GM18907 (cell line): ENCODE results near the gene TOB1.
"Not testable (repeated sequence)": the region's sequence is repeated elsewhere in the genome, so short reads cannot be mapped to it uniquely, and the experiment has no call there.

Experiments
- ATAC-seq: cut with Tn5 transposase; IDR thresholded peaks from one replicate; pipeline ENCODE4 v1.9.1; 2021; ENCODE audit warnings: mild to moderate bottlenecking, moderate library complexity; ENCODE audit not compliant: unreplicated experiment

Gene TOB1

DNA sequence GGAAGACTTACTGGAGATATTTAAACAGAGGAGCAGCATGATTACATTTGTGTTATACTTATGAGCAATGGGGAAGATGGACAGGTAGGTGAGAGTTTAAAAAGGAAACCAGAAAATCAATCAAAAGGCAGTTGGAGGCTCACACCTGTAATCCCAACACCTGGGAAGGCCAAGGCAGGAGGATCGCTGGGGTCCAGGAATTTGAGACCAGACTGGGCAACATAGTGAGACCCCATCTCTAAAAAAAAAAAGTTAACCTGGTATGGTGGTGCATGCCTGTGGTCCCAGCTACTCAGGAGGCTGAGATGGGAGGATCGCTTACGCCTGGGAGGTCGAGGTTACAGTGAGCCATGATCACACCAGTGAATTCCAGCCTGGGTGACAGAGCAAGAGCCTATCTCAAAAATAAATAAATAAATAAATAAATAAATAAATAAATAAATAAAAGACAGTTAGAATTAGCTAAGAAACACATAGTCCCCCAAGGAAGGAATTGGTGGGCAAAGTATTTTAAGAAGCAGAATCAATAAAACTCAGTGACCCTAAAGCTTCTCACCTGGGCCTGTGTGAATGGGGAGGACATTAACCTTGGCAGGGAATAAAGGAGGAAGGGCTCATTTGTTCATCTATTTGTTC is 32.3 kb upstream of the TOB1 start:
- ATAC-seq = no peak

DNA sequence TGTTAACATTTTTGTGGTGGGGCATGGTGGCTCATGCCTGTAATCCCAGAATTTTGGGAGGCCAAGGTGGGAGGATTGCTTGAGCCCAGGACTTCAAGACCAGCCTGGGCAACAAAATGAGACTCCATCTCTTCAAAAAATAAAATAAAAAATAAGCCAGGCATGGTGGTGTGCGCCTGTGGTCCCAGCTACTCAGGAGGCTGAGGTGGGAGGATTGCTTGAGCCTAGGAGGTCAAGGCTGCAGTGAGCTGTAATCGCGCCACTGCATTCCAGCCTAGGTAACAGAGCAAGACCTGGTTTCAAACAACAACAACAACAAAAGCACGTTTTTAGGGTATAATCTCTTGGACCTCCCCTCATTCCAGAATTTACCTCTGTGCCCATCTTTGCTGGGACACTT is 28.4 kb upstream of the TOB1 start:
- ATAC-seq = not testable (repeated sequence)

DNA sequence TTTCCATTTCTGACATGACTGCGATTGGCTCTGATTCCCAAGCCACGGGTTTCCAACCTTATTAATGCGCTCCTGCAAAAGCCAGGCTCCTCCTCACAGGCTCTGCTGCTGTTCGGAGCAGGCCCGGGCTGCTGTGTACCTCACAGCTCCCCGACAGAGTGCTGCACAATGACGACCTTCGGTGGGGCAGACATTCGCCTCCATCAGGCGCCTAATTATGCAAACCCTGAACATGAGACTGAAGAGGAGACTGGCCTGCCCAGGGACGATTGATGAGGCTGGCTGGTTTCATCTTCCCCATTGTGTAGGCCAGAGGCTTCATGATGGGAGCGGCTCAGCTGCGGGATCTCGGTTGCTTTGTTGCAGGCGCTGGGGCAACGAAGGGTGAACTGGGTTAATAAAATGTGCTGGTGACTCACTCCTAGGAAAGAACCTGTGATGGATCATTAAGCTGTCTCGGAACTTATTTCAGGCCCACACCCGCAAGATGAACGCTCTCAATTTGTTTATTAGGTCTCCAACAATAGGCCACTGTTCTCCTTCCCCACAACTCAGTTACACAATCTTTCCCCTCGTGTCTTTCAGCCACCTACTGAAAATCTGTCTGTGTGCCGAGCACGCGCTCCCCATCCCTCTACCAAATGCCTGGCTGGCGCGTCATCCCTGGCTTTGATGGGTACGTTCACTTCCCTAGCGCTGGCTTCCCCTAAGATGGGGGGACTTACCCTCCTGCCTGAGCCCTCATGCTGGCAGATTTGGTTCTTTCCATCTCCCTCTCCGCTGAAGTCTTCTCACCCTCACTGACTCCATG is 27.2 kb upstream of the TOB1 start:
- no peak for ATAC-seq

DNA sequence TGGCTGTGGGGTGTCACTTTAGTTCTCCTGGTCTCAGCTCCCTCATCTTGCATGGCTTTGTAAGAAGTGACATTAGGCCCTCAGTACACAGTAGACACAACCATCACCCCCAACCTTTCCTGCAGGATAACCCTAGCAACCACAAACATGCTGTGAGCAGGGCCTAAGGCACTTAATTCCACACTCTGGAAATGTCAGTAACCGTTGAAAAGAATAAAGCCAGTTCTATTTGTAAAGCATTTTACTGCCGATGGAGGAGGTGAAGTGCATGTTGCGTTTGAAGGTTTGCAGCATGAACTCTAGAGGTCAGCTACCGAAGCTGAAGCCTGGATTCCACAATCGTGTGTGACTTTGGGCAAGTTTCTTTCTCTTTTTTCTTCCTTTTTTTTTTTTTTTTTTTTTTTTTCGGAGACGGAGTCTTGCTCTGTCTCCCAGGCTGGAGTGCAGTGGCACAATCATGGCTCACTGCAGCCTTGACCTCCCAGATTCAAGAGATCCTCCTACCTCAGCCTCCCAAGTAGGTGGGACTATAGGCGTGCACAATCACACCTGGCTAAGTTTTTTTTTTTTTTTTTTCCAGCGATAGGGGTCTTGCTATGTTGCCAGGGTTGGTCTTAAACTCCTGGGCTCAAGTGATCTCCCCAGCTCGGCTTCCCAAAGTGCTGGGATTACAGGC is 26.1 kb upstream of the TOB1 start:
- ATAC-seq = no peak

DNA sequence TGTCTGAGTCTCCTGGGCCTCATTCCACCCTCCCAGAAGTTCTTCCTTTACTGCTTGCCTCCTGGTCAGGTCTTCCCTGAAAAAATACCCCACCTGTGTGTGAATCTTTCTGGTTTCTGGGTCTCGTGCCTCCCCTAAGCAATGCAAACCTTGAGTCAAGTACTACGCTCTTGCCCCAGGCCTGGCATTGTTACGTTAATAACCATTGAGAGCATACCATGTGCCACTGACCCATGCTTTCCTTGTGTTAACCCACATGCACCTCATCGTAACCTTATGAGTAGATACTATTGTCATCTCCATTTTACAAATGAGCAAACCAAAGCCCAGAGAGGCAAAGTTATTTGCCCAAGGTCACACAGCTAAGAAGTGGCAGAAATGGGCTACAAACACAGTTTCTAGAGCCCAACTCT is 25.4 kb upstream of the TOB1 start:
- no peak for ATAC-seq

DNA sequence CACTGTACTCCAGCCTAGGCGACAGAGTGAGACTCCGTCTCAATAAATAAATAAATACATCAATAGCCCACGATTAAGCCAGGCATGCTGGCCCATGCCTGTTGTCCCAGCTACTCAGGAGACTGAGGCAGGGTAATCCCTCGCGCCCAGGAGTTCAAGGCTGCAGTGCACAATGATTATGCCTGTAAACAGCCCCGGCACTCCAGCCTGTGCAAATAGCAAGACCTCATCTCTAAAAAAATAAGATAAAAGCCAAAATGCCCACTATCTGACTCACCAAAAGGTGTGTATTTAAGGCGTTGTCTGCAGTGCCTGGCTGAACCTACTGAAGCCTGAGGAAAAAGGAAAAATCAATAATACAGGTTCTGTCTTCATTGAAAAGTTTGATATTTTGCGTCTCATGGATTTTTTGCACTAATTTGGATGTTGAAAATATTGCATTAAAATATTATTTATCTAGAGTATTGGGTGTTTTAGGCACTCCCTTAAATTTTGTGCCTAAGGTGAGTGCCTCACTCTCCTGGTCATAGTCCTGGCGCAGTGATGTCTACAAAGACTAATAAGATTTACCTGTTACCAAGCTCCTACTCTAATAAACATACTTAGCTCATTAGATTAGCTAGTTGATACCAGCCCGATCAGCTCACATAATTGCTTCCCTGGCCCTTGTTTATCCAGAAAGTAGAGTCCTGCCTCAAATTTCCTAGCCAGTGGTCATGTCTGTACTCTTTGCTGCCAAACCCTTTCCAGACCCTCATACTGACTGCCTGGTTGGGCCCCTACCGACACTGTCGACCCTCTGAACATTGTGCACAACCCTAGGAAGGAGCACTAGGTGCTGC is 24.7 kb upstream of the TOB1 start:
- no peak for ATAC-seq

DNA sequence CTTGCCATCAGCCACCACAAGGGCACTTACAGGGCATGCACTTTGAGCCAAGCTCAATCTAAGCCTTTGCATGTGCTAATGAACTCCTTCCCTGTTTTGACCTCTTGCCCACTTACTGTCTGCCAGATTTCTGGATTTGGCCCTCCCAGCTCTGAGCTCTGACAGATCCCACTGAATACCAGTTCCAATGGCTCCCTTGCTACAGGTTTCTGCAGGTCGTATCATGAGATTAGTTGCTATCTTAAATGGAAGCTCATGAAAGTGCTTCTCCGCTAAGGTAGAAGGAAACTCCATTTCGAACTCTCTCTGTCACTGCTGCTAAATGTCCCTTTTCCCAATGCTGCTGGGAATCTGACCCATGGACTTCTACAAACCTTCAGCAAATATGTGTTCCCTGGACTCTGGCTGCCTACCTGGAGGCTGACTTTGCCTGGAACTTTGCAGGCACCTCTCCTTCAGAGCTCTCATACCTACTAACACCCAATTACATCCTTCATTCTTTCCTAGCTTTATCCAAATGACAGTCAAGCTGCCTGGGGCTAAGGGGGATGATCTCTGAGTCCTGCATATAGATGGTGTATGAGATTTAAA is 23.5 kb upstream of the TOB1 start:
- ATAC-seq = no peak

DNA sequence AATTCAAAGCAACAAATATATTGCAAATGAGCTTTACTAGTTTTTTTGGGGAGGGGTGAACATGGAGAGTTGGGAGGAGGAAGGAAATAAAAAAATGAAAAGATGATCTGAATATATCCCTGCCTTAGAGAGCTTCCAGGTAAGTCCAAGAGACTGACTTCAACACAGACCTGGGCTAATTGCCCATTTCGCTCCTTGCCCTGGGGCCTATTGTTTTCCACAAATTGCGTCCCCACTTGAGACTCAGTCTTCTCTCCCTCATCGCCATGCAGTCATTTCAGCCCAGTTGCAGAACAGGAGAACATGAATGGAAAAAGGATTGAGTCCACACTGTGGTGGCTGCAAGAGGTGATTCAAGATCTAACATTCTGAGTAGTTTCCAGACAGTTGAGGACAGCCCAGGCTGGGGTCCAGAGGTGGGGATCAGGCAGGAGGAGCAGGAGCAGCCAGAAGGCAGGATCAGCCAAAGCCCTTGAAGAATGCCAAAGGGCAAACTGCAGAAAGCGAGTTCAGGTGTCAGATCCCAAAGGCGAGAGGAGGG is 21.6 kb upstream of the TOB1 start:
- no peak for ATAC-seq

DNA sequence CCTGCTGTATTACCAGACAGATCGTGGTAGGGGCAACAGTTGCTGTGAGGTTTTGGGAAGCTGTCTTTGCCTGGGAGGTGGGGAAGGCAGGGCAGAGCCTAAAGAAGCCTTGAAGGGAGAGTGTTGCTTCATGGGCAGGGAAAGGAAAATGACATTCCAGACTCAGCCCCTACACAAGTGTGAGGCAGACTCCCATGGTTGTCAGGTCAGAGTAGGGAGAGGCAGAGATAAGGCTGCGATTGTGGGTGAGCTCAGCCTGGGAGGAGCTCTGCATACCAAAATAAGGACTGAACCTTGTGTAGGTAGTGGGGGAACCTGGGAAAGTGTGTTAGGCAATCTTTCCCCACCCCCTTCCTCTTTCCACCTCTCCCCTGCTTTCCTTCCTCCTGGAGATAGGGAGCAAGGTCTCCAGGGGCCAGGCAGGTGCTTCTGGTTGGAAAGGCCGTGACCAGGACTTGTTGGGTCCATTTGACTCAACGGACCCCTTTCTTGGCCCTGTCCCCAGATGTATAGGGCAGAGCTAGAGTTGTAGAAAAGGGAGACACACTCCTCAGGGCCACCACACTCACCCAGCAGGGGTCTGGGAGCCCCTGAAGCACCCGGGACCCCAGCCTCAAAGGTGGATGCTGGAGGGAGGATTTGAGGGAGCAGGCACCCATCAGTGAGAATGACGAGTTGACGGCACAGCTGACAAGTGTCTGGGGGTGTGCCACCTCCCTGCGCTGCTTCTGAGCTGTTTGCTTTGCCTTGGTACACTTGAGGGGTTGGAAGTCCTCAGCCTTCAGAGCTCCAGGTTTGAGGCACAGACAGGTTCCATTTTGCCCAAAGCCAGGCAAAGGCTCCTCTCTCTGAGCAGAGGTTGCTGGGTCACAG is 18.5 kb upstream of the TOB1 start:
- no peak for ATAC-seq

DNA sequence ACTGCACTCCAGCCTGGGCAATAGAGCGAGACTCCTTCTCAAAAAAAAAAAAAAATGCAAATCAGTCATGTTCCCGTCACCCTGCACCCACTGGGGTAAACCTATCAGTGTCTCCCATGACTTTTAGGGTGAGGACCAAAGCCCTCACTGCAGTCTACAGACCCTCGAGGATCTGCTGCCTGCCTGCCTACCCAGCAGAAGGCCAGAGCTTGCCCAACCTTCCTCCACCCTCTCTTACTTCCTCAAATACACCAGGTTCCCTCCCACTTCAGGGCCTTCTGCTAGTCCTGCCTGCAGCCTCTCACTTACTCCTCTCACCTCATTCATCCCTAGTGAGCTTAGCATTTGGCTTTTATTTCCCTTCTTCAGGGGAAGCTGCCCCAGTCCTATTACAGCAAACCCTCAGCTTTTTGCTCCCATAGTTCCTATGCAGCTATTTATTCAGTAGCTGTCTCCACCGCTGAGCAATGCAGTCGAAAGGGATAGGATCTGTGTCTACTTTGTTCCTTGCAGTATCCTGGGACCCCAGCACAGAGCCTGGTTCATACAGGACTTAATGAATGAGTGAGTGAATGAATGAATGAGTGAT is 17.8 kb upstream of the TOB1 start:
- no peak for ATAC-seq

DNA sequence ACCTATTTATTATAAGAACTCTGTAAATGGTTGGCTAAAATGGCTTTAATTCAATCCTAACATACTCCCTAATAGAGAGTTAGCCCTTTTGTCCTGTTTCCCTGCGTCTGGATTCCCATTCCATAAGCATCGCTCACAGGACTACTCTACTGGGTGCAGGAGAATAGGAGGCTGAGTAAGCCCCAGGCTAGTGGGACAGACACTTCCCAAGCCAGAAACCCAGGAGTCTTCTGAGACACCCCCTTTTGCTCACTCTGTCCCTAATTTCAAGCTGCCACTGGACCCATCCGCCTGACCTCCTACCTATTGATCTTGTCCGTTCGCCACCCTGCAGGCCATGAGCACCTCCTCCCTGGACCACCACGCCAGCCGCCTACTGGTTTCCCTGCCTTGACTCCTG is 16.7 kb upstream of the TOB1 start:
- no peak for ATAC-seq

DNA sequence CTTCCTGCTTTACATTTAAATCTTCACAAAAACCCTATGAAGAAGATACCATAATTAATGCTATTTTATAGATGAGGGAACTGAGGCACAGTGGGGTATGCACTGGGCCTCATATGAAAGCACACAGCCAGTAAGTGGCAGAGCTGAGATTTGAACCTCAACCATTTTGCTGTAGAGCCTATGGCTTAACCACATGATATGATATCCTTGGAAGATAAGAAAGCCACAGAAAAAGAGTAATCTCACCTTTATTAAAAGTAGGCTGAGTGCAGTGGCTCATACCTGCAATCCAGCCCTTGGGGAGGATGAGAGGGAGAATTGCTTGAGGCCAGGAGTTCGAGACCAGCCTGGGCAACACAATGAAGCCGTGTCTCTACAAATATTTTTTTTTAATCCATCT is 15.0 kb upstream of the TOB1 start:
- no peak for ATAC-seq

DNA sequence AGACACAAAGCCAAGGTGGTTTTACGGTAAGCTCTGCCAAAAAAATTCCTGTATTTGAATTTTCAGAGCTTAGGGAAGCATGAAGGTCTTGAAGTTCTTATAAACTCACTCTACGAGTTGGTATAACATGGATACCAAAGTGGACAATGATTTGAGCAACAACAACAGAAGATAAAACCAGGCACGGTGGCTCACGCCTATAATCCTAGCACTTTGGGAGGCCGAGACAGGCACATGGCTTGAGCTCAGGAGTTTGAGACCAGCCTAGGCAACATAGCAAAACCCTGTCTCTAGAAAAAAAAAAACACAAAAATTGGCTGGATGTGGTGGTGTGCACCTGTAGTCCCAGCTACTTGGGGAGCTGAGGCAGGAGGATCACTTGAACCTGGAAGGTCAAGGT is 12.9 kb upstream of the TOB1 start:
- ATAC-seq = no peak

DNA sequence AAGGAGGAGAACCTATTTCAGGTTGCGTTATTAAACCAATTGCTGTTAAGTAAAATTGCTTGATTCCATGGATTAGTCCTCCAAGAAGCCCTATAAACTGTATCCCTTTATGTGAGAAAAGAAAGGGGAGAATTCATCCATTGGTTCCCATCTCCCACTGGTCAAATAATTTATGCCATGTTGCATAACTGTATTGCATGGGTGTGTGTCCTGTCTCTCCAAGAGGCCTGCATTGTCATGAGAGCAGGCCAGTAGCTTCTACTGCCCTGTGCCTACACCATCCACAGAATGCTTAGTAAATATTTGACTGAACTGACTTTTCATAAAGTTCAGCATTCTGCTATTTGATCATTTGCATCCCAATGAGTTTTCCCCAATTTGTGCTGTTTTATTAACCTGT is 11.7 kb upstream of the TOB1 start:
- ATAC-seq = no peak

DNA sequence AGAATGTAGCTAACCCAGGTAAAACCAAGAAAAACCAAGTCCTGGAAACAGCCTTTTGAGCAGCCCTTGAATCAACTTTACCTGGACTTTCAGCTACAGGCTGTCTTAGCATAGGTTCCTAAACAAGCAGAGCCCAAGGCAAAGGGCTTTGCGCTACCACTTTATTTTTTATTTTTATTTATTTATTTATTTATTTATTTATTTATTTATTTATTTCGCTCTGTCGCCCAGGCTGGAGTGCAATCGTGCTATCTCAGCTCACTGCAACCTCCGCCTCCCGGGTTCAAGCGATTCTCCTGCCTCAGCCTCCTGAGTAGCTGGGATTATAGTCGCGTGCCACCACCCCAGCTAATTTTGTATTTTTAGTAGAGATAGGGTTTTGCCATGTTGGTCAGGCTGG is 10.9 kb upstream of the TOB1 start:
- ATAC-seq = not testable (repeated sequence)

DNA sequence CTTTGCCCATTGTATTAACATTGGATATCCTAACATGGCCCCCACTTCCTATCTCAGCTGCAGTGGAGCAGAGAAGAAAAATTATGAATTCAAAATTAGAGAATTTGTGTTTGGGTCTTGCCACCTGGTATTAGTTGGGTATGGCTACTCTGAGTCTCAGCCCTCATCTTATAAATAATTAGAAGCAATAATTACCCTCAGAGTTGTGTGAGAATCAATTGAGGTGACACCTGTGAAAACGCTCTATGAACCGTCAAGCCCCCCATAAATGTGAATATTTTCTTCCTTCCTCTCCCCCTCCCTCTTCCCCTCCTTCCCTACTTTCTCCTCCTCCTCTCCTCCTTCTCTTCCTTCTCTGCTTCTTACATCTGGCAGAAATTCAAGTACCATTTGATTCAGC is 8.9 kb upstream of the TOB1 start:
- no peak for ATAC-seq

DNA sequence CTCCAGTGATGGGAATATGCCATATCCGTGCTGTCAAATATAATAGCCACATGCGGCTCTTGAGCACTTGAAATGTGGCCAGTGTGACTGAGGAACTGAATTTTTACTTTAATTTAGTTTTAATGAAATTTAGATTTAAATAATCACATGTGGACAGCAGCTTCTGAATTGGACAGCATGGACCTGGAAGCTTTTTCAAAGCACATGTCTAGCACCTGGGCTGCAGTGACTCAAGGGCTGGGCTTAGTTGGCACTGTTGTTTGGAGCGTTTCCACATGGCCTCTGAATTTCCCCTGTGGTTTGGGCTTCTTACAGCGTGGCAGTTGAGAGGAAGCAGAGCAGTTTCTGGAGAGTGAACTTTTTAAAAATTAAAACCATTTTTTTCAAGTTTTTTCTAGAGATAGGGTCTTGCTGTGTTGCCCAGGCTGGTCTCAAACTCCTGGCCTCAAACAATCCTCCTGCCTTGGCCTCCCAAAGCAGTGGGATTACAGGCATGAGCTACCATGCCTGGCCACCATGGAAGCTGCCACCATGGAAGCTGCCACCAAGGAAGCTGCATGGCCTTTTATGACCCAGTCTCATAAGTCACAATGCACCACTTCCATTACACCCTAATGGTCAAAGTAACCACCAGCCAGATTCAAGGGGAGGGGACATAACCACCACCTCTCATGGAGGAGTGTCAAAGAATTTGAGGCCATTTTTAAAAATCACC is 6.7 kb upstream of the TOB1 start:
- ATAC-seq = no peak

DNA sequence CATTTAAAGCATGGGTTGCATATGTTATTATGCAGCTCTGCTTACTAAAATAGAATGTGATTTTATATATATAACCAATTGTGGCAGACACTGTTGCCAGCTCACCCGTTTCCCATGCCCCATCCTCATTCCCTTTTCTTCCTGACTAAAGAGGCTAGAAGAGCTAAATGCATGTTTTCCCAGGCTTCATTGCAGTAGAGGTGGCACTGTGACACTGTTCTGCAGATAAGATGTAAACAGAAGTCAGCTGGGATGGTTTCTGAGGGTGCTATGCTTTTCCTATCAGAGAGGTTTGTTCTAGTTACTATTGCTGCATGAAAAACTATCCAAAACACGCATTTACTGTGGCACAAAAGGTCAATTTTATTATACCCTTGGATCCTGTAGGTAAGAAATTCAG is 5.7 kb upstream of the TOB1 start:
- no peak for ATAC-seq

DNA sequence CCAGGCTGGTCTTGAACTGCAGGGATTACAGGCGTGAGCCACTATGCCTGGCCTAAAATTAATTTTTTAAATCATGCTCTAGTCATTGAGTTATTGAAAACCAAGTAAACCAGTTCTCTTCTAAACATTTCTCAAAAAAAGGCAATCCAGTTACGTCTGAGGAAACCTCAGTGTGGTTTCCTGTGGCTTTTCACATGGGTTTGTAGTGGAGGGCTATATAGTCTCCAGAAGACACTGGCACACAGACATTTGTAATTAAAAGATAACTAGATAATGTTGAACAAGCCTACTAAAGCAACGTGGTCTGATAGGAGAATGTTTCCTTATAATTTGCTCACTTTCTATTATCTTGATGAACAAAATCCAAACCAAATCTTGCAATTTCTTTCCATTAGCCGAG is 5.2 kb upstream of the TOB1 start:
- ATAC-seq = no peak
